Panc1 (cell line): ENCODE measurements around the gene NTN3. TPM values are rescaled to one million over a fixed set of nuclear protein-coding genes. Genes with fewer than 3 reads are reported as not detected.

Experiments
- ATAC-seq: fragments of 200-7000 bp; cut with Tn5 transposase; 2 replicates; pipeline ENCODE4 v1.9.1; 2020; ENCODE audit warnings: mild to moderate bottlenecking, moderate library complexity
- BruUV-seq: library from RNA; stranded (reverse); fragments of 400-500 nt; replicated peaks from 2 replicates; lab custom pipeline; 2021; lab: Mats Ljungman, UMichigan
- CTCF ChIA-PET: fragments of 300-600 bp; sonication (Branson Sonifier 250); formaldehyde crosslinking; loops from one replicate; lab custom pipeline; 2022; ENCODE audit warnings: antibody characterized with exemption; lab: Charles Lee
- POLR2A ChIA-PET: fragments of 300-600 bp; sonication (Branson Sonifier 250); formaldehyde crosslinking; loops from one replicate; lab custom pipeline; 2022; ENCODE audit warnings: antibody characterized with exemption; lab: Charles Lee
- DNase-seq: peaks from one replicate; pipeline ENCODE4 v3.0.0-alpha.2; 2010; ENCODE audit warnings: low read depth, low spot score
- H3K27ac ChIP-seq: 2 replicates; pipeline ENCODE4 v1.5.1; 2011; ENCODE audit warnings: mild to moderate bottlenecking, low read length, inconsistent platforms
- H3K27me3 ChIP-seq: fragments of 200-500 bp; sonication (Bioruptor generic); 2 replicates; pipeline ENCODE4 v1.6.0; 2014; ENCODE audit warnings: low read length, inconsistent platforms; ENCODE audit not compliant: control insufficient read depth, insufficient read depth
- H3K36me3 ChIP-seq: fragments of 200-500 bp; sonication (Bioruptor generic); 2 replicates; pipeline ENCODE4 v1.5.1; 2014; ENCODE audit warnings: inconsistent platforms, mild to moderate bottlenecking, low read length, moderate library complexity; ENCODE audit not compliant: control insufficient read depth, insufficient read depth
- H3K4me1 ChIP-seq: 2 replicates; pipeline ENCODE4 v1.5.1; 2011; ENCODE audit warnings: inconsistent platforms, mild to moderate bottlenecking, low read length, moderate library complexity; ENCODE audit not compliant: control insufficient read depth, insufficient read depth
- H3K4me3 ChIP-seq, 2 experiments: 2 replicates each; pipeline ENCODE4 v1.5.1; 2011 to 2012; ENCODE audit warnings: low read depth in 2 of 2, low read length in 2 of 2, mild to moderate bottlenecking in 2 of 2, inconsistent platforms in 1 of 2, moderate library complexity in 1 of 2
- H3K9me3 ChIP-seq: fragments of 200-500 bp; sonication (Bioruptor generic); 2 replicates; pipeline ENCODE4 v1.5.1; 2014; ENCODE audit warnings: low read depth, mild to moderate bottlenecking, inconsistent platforms, low read length, moderate library complexity; ENCODE audit not compliant: control insufficient read depth, insufficient read depth
- POLR2AphosphoS5 ChIP-seq: IDR thresholded peaks from 2 replicates; pipeline ENCODE4 v1.6.1; 2012; ENCODE audit warnings: mild to moderate bottlenecking, low read depth, low read length, moderate library complexity
- SIN3A ChIP-seq: IDR thresholded peaks from 2 replicates; pipeline ENCODE4 v1.6.1; 2012; ENCODE audit warnings: low read depth, mild to moderate bottlenecking, low read length, moderate library complexity, borderline replicate concordance; ENCODE audit not compliant: insufficient read depth
- TCF7L2 ChIP-seq: IDR thresholded peaks from 2 replicates; pipeline ENCODE4 v1.6.1; 2011; ENCODE audit warnings: mild to moderate bottlenecking, low read depth, low read length, inconsistent platforms
- in situ Hi-C: cut with HindIII; loops from 2 replicates; pipeline ENCODE4 v1.10.0; 2016; ENCODE audit warnings: low sequenced_read_pairs, low pct_unique_long_range_greater_than_20kb
- intact Hi-C: fragments of 100-400 bp; cut with micrococcal nuclease; formaldehyde crosslinking; loops from one replicate; pipeline ENCODE4 v1.10.0; 2022; ENCODE audit not compliant: unreplicated experiment
- total RNA-seq: library from RNA; stranded (reverse); gene quantifications from one replicate; pipeline ENCODE4 v1.2.1, GENCODE V29; 2021; ENCODE audit not compliant: unreplicated experiment
- TF ChIP-seq, protein P1 (sequence below), 2 experiments: IDR thresholded peaks; 2 replicates each; pipeline ENCODE4 v1.6.1; 2011 to 2012; ENCODE audit warnings: low read depth in 2 of 2, control low read depth in 1 of 2, low read length in 1 of 2, mild to moderate bottlenecking in 1 of 2, moderate library complexity in 1 of 2; ENCODE audit not compliant: insufficient read depth in 1 of 2
- TF ChIP-seq, protein P2 (sequence below): fragments of 450-650 bp; IDR thresholded peaks from 2 replicates; pipeline ENCODE4 v1.5.1; 2017; ENCODE audit warnings: mild to moderate bottlenecking

Gene NTN3
- total RNA-seq, 1 experiment from 2014 or later: 3.2 TPM

DNA sequence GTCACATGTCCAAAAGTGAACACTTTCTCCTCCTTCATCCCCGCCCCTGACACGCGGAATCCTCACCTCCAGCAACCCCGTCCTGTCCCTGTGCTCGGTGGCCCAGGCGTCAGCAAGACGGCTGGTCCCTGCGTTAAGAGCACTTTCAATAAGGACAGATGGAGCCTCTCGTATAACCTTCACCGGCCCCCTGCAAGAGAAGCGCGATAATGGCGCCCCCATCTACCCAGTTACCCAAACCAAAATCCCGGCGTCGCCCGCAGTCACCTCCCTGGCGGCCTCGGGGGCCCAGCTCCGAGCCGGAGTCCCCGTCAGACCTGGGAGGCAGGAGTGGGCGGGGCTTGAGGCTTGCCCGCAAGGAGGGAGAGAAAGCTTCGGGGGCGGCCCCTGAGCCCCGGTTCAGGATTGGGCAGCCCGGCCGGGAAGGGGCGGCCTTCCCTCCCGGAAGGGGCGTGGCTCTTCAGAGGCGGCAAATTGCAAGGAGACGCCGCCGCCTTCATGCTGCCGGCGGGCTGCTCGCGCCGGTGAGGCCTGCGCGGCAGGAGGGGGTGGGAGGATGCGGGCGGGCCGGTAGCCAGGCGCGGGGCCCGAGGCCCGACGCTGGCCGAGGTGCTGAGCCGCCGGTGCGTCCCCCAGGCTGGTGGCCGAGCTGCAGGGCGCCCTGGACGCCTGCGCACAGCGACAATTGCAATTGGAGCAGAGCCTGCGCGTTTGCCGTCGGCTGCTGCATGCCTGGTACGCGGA lies 11.3 kb upstream of the NTN3 start, which contains the start of gene TEDC2:
Gene TEDC2 (plus strand): TSS at position 463 of the 744 bp plus-strand sequence. CDS start 36 bp downstream, at position 499.
- ATAC-seq (peak; percentile 89), DNase-seq (peak; percentile 61)
- BruUV-seq: no TSS peak
- in situ Hi-C loops (no loop called here), intact Hi-C loops (no loop called here)
- H3K4me3 ChIP-seq: peak within 1 kb of the TSS; percentile 61 to 76
- ChIA-PET CTCF (interaction anchor here (0.6 to 0.7 kb wide), 2 partner anchors 15 to 235 kb away, joined by 3 read pairs; partner anchors contain the start of gene TBC1D24), POLR2A (interaction anchor here (0.6 to 0.7 kb wide), 3 partner anchors 170 to 941 kb away, joined by 6 to 20 read pairs (median 9); partner anchors contain the start of genes ZNF174 and ZSCAN32)
- H3K27me3 ChIP-seq: no peaks in the 10 kb centered on the region
- peaks cover 23% of the 10 kb centered on the region for H3K4me1 ChIP-seq
- H3K9me3 ChIP-seq: no peaks in the 10 kb centered on the region
- H3K36me3 ChIP-seq: no peaks in the 10 kb centered on the region
- TF ChIP-seq SIN3A (no peak; the same call in 1 of the 2 replicates), POLR2AphosphoS5 (no peak; the same call in 1 of the 2 replicates), TCF7L2 (peak; percentile 47; the same call in 1 of the 2 replicates)
- TF ChIP-seq, protein P1, sequence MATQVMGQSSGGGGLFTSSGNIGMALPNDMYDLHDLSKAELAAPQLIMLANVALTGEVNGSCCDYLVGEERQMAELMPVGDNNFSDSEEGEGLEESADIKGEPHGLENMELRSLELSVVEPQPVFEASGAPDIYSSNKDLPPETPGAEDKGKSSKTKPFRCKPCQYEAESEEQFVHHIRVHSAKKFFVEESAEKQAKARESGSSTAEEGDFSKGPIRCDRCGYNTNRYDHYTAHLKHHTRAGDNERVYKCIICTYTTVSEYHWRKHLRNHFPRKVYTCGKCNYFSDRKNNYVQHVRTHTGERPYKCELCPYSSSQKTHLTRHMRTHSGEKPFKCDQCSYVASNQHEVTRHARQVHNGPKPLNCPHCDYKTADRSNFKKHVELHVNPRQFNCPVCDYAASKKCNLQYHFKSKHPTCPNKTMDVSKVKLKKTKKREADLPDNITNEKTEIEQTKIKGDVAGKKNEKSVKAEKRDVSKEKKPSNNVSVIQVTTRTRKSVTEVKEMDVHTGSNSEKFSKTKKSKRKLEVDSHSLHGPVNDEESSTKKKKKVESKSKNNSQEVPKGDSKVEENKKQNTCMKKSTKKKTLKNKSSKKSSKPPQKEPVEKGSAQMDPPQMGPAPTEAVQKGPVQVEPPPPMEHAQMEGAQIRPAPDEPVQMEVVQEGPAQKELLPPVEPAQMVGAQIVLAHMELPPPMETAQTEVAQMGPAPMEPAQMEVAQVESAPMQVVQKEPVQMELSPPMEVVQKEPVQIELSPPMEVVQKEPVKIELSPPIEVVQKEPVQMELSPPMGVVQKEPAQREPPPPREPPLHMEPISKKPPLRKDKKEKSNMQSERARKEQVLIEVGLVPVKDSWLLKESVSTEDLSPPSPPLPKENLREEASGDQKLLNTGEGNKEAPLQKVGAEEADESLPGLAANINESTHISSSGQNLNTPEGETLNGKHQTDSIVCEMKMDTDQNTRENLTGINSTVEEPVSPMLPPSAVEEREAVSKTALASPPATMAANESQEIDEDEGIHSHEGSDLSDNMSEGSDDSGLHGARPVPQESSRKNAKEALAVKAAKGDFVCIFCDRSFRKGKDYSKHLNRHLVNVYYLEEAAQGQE (IDR thresholded peaks at IDR 0.05; ENCODE audit: insufficient read depth in 1 of 2, low read depth in 2 of 2, low read length in 1 of 2): peak in 1 of 2 experiments; percentile 79; a peak in 3 of 4 replicates
- TF ChIP-seq, protein P2, sequence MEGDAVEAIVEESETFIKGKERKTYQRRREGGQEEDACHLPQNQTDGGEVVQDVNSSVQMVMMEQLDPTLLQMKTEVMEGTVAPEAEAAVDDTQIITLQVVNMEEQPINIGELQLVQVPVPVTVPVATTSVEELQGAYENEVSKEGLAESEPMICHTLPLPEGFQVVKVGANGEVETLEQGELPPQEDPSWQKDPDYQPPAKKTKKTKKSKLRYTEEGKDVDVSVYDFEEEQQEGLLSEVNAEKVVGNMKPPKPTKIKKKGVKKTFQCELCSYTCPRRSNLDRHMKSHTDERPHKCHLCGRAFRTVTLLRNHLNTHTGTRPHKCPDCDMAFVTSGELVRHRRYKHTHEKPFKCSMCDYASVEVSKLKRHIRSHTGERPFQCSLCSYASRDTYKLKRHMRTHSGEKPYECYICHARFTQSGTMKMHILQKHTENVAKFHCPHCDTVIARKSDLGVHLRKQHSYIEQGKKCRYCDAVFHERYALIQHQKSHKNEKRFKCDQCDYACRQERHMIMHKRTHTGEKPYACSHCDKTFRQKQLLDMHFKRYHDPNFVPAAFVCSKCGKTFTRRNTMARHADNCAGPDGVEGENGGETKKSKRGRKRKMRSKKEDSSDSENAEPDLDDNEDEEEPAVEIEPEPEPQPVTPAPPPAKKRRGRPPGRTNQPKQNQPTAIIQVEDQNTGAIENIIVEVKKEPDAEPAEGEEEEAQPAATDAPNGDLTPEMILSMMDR: no peak
- peak within 1 kb of the TSS; percentile 87 for H3K27ac ChIP-seq

DNA sequence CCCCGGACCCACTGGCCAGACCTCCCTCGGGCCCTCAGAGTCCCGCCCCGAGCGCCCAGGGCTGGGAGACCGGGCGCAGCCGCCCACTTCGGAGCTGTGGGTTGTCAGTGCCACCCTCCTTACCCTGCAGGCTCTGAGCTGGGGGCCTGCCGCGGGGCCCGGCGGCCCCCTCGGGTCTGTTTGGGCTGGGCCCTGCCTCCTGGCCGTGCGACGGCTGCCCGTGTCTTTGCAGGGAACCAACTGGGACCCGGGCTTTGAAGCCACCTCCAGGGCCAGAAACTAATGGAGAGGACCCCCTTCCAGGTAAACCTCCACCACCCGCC lies 10.7 kb upstream of the NTN3 start:
- H3K27me3 ChIP-seq: no peaks in the 10 kb centered on the region
- no peaks in the 10 kb centered on the region for H3K36me3 ChIP-seq
- CTCF ChIA-PET: no interaction called here
- peak overlapping the region; percentile 61 to 76 for H3K4me3 ChIP-seq
- ATAC-seq (no peak), DNase-seq (no peak)
- in situ Hi-C loops: no loop called here
- BruUV-seq: no TSS peak
- H3K27ac ChIP-seq: peak overlapping the region; percentile 84
- intact Hi-C loops: no loop called here
- H3K9me3 ChIP-seq: no peaks in the 10 kb centered on the region
- no peak for TF ChIP-seq POLR2AphosphoS5
- TF ChIP-seq TCF7L2: no peak
- TF ChIP-seq, protein P1 (IDR thresholded peaks at IDR 0.05; ENCODE audit: insufficient read depth in 1 of 2, low read depth in 2 of 2, low read length in 1 of 2): no peak
- TF ChIP-seq SIN3A: no peak
- TF ChIP-seq, protein P2: no peak
- POLR2A ChIA-PET: interaction anchor here (0.6 kb wide), 1 partner anchor 191 kb away, joined by 9 read pairs; no protein-coding TSS in a partner anchor
- H3K4me1 ChIP-seq: peaks cover 23% of the 10 kb centered on the region
